Caco-2 (cell line): ENCODE results near the gene LAMTOR1. TPM values are rescaled to one million over a fixed set of nuclear protein-coding genes. Genes with fewer than 3 reads are reported as not detected.

Experiments used
- BruUV-seq: library from RNA; stranded (reverse); fragments of 400-500 nt; replicated peaks from 2 replicates; lab custom pipeline; 2021; lab: Mats Ljungman, UMichigan
- CTCF ChIA-PET: fragments of 300-600 bp; sonication (Branson Sonifier 250); formaldehyde crosslinking; loops from one replicate; lab custom pipeline; 2022; ENCODE audit warnings: antibody characterized with exemption; lab: Charles Lee
- POLR2A ChIA-PET: fragments of 300-600 bp; sonication (Branson Sonifier 250); formaldehyde crosslinking; loops from one replicate; lab custom pipeline; 2022; ENCODE audit warnings: antibody characterized with exemption; lab: Charles Lee
- DNase-seq, 2 experiments: peaks; one replicate each; pipeline versions ENCODE4 v3.0.0 to v3.0.0-alpha.2; 2020 to 2022
- H3K27me3 ChIP-seq: replicated peaks from 2 replicates; pipeline ENCODE4 v1.6.0; 2011; ENCODE audit warnings: low read length; ENCODE audit not compliant: control insufficient read depth, insufficient read depth
- H3K36me3 ChIP-seq: 2 replicates; pipeline ENCODE4 v1.5.1; 2011; ENCODE audit warnings: low read length; ENCODE audit not compliant: control insufficient read depth, insufficient read depth
- H3K4me1 ChIP-seq: fragments of 250-450 bp; sonication (Bioruptor Pico); 2 replicates; pipeline ENCODE4 v1.5.1; 2020; ENCODE audit warnings: mild to moderate bottlenecking
- H3K4me3 ChIP-seq: 2 replicates; pipeline ENCODE4 v1.5.1; 2011; ENCODE audit warnings: low read depth, mild to moderate bottlenecking, control low read depth, low read length
- H3K9me3 ChIP-seq: fragments of 250-450 bp; sonication (Bioruptor Pico); 2 replicates; pipeline ENCODE4 v1.5.1; 2020; ENCODE audit warnings: mild to moderate bottlenecking, moderate library complexity
- H3K27ac Mint-ChIP-seq: one replicate; pipeline ENCODE4 v1.8.0; 2022; ENCODE audit warnings: mixed read lengths; ENCODE audit not compliant: unreplicated experiment
- H3K27me3 Mint-ChIP-seq: one replicate; pipeline ENCODE4 v1.8.0; 2022; ENCODE audit warnings: mixed read lengths; ENCODE audit not compliant: insufficient read depth, unreplicated experiment
- H3K36me3 Mint-ChIP-seq: one replicate; pipeline ENCODE4 v1.8.0; 2022; ENCODE audit warnings: mild to moderate bottlenecking, mixed read lengths; ENCODE audit not compliant: insufficient read depth, unreplicated experiment
- H3K4me1 Mint-ChIP-seq: one replicate; pipeline ENCODE4 v1.8.0; 2022; ENCODE audit warnings: low read depth, mixed read lengths; ENCODE audit not compliant: unreplicated experiment
- H3K4me3 Mint-ChIP-seq: one replicate; pipeline ENCODE4 v1.8.0; 2022; ENCODE audit warnings: mild to moderate bottlenecking, moderate library complexity, mixed read lengths; ENCODE audit not compliant: unreplicated experiment
- H3K9me3 Mint-ChIP-seq: one replicate; pipeline ENCODE4 v1.8.0; 2022; ENCODE audit warnings: mixed read lengths; ENCODE audit not compliant: unreplicated experiment
- intact Hi-C: fragments of 100-400 bp; cut with micrococcal nuclease; formaldehyde crosslinking; loops from one replicate; pipeline ENCODE4 v1.10.0; 2022; ENCODE audit not compliant: unreplicated experiment
- total RNA-seq: library from RNA; stranded (reverse); gene quantifications from 2 replicates; pipeline ENCODE4 v1.2.3, GENCODE V29; 2022
- TF ChIP-seq, protein P1 (sequence below), 2 experiments: fragments of 200-600 bp in 1 of 2; IDR thresholded peaks; 1 replicate in 1 of 2; 2 replicates in 1 of 2; pipeline versions ENCODE4 v1.5.1 to v1.8.0; 2011 to 2022; ENCODE audit warnings: antibody characterized with exemption in 1 of 2, control low read depth in 1 of 2, inconsistent platforms in 1 of 2, low read depth in 1 of 2, low read length in 1 of 2, mild to moderate bottlenecking in 1 of 2, moderate library complexity in 1 of 2; ENCODE audit not compliant: insufficient read depth in 1 of 2, severe bottlenecking in 1 of 2, unreplicated experiment in 1 of 2

The LAMTOR1 gene
- total RNA-seq, 1 experiment from 2014 or later: 170 TPM

DNA sequence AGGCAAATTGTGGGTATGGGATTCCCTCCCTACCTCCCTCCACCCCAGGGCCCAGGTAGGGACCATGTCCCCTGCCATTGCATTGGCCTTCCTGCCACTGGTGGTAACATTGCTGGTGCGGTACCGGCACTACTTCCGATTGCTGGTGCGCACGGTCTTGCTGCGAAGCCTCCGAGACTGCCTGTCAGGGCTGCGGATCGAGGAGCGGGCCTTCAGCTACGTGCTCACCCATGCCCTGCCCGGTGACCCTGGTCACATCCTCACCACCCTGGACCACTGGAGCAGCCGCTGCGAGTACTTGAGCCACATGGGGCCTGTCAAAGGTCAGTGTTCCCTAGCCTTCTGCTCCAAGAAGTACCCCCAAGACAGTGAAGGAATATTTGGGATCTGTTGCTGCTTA lies 2.8 kb upstream of the LAMTOR1 start, which contains the start of gene TOMT:
Gene TOMT (plus strand): TSS at position 37 of the 400 bp plus-strand sequence. CDS start 28 bp downstream, at position 65.
- H3K27me3 ChIP-seq: no peaks in the 10 kb centered on the region
- no peaks in the 10 kb centered on the region for H3K9me3 ChIP-seq
- Mint-ChIP-seq H3K27me3 (no peaks in the 10 kb centered on the region), H3K36me3 (peaks cover 33% of the 10 kb centered on the region), H3K9me3 (no peaks in the 10 kb centered on the region), H3K4me3 (no peak within 1 kb of the TSS), H3K27ac (no peak within 1 kb of the TSS), H3K4me1 (peaks cover 20% of the 10 kb centered on the region)
- intact Hi-C loops: no loop called here
- ChIA-PET CTCF (interaction anchor here (1.0 kb wide), 1 partner anchor 14 kb away, joined by 3 read pairs; no protein-coding TSS in a partner anchor), POLR2A (no interaction called here)
- TF ChIP-seq, protein P1, sequence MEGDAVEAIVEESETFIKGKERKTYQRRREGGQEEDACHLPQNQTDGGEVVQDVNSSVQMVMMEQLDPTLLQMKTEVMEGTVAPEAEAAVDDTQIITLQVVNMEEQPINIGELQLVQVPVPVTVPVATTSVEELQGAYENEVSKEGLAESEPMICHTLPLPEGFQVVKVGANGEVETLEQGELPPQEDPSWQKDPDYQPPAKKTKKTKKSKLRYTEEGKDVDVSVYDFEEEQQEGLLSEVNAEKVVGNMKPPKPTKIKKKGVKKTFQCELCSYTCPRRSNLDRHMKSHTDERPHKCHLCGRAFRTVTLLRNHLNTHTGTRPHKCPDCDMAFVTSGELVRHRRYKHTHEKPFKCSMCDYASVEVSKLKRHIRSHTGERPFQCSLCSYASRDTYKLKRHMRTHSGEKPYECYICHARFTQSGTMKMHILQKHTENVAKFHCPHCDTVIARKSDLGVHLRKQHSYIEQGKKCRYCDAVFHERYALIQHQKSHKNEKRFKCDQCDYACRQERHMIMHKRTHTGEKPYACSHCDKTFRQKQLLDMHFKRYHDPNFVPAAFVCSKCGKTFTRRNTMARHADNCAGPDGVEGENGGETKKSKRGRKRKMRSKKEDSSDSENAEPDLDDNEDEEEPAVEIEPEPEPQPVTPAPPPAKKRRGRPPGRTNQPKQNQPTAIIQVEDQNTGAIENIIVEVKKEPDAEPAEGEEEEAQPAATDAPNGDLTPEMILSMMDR (IDR thresholded peaks at IDR 0.05; ENCODE audit: insufficient read depth in 1 of 2, low read depth in 1 of 2, low read length in 1 of 2, severe bottlenecking in 1 of 2, unreplicated experiment in 1 of 2): no peak
- DNase-seq: peak in 1 of 2 experiments; percentile 40
- no TSS peak for BruUV-seq
- peaks cover 18% of the 10 kb centered on the region for H3K4me1 ChIP-seq
- peaks cover 7% of the 10 kb centered on the region for H3K36me3 ChIP-seq
- no peak within 1 kb of the TSS for H3K4me3 ChIP-seq

DNA sequence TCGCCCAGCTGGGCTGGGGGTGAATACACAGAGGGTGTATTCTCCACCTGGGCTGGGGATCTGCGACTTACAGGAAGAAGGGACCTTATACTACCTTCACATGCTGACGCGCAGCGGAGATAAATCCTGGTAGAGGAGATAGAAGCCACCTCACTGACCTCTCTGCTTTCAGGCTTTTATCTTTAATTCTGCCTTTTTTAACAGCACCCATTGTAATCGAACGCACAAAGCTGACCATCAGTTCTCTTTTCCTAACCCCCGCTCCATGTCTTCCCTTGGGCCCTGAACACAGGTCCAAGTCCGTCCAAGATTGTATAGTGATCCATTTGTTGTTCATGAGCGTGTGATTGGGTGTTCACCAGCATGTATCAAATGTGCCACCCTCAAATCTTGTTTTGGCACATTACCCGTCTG lies 664 bp upstream of the LAMTOR1 start:
- Histone ChIP-seq H3K9me3 (no peaks in the 10 kb centered on the region), H3K36me3 (peaks cover 5% of the 10 kb centered on the region; the same call in 1 of the 2 replicates), H3K27me3 (no peaks in the 10 kb centered on the region), H3K4me1 (peaks cover 18% of the 10 kb centered on the region), H3K4me3 (peak overlapping the region; percentile 19)
- TSS peak; percentile 97 for BruUV-seq
- no peaks in the 10 kb centered on the region for H3K27me3 Mint-ChIP-seq
- ChIA-PET POLR2A (interaction anchor here (0.5 to 1.0 kb wide), 2 partner anchors 9 to 119 kb away, joined by 3 read pairs; partner anchors contain the start of gene ANAPC15), CTCF (no interaction called here)
- H3K27ac Mint-ChIP-seq: peak overlapping the region; percentile 98
- H3K9me3 Mint-ChIP-seq: no peaks in the 10 kb centered on the region
- intact Hi-C loops: loop anchor here (1.0 to 2.0 kb wide), 5 partner anchors 9 to 311 kb away; partner anchors contain the start of genes ANAPC15, LRRC51 and NUMA1
- peak in 1 of 2 experiments; percentile 35 for DNase-seq
- H3K4me1 Mint-ChIP-seq: peaks cover 26% of the 10 kb centered on the region
- H3K4me3 Mint-ChIP-seq: peak overlapping the region; percentile 97
- TF ChIP-seq, protein P1 (IDR thresholded peaks at IDR 0.05; ENCODE audit: insufficient read depth in 1 of 2, low read depth in 1 of 2, low read length in 1 of 2, severe bottlenecking in 1 of 2, unreplicated experiment in 1 of 2): no peak
- H3K36me3 Mint-ChIP-seq: peaks cover 42% of the 10 kb centered on the region

DNA sequence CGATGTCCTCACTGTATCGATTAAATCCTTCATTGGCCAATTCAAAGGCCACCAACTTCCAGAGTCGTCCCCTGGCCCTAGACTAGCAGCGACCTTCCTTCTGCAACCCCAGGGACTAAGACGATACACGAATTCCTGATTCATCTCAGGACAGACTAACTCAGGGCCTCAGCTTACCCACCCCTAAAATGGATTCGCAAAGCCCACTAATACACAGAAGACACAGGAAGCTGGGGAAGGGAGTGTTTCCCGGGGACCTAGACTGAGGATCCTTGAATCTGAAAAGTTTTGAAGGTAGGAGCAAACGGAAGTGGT lies 509 bp downstream of the LAMTOR1 start:
- Mint-ChIP-seq H3K36me3 (peaks cover 52% of the 10 kb centered on the region), H3K27ac (peak overlapping the region; percentile 98), H3K4me3 (peak overlapping the region; percentile 97), H3K9me3 (no peaks in the 10 kb centered on the region), H3K27me3 (no peaks in the 10 kb centered on the region), H3K4me1 (peaks cover 26% of the 10 kb centered on the region)
- intact Hi-C loops: loop anchor here (2.0 kb wide), 1 partner anchor 120 kb away; no protein-coding TSS in a partner anchor
- DNase-seq: no peak
- Histone ChIP-seq H3K9me3 (no peaks in the 10 kb centered on the region), H3K27me3 (no peaks in the 10 kb centered on the region), H3K4me1 (peaks cover 18% of the 10 kb centered on the region), H3K4me3 (peak overlapping the region; percentile 93), H3K36me3 (peaks cover 9% of the 10 kb centered on the region)
- ChIA-PET POLR2A (interaction anchor here (0.6 to 1.0 kb wide), 3 partner anchors 10 to 1033 kb away, joined by 3 to 4 read pairs (median 4); partner anchors contain the start of gene ANAPC15), CTCF (no interaction called here)
- TF ChIP-seq, protein P1 (IDR thresholded peaks at IDR 0.05; ENCODE audit: insufficient read depth in 1 of 2, low read depth in 1 of 2, low read length in 1 of 2, severe bottlenecking in 1 of 2, unreplicated experiment in 1 of 2): no peak
- BruUV-seq: no TSS peak
